KOPT-K1 (cell line): ENCODE results near the gene ZMYND8.
"Not testable (repeated sequence)": the region's sequence is repeated elsewhere in the genome, so short reads cannot be mapped to it uniquely, and the experiment has no call there.

Experiments used
- H3K27ac ChIP-seq: fragments of 200-600 bp; sonication (generic); 2 replicates; pipeline ENCODE4 v1.5.1; 2016; ENCODE audit warnings: antibody characterized with exemption, mild to moderate bottlenecking, low read depth, low read length; ENCODE audit not compliant: poor library complexity, severe bottlenecking
- H3K36me3 ChIP-seq: fragments of 200-600 bp; sonication (generic); 2 replicates; pipeline ENCODE4 v1.5.1; 2017; ENCODE audit warnings: antibody characterized with exemption, mild to moderate bottlenecking, low read length, moderate library complexity; ENCODE audit not compliant: insufficient read depth
- H3K9me3 ChIP-seq: fragments of 200-600 bp; sonication (generic); 2 replicates; pipeline ENCODE4 v1.5.1; 2017; ENCODE audit warnings: antibody characterized with exemption, low read length, mild to moderate bottlenecking; ENCODE audit not compliant: insufficient read depth, poor library complexity, severe bottlenecking

The ZMYND8 gene

GRCh38 chr20:47212606-47213207 is 143.8 kb downstream of the ZMYND8 start:
- no peak overlapping the region for H3K27ac ChIP-seq
- H3K9me3 ChIP-seq, result no peaks in the 10 kb centered on the region
- H3K36me3 ChIP-seq, result peaks cover 86% of the 10 kb centered on the region

DNA sequence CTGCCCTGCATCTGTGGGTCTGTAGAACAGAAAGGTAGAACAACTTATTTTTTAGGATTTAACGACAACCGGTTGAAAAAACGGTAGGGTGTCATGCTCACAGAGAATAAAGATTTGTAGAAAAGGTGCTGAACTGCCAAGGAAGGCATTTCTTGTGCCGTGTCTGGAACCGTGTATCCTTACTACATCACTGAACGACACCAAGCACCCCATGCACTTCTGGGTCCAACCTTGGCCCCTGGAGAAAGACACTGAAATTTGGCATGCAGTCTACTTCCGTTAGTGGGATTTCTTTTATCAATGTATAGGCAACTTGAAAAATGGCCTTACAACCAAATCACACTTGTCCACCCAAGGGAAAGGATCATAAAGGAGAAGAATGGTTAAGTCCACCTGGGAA is 145.5 kb downstream of the ZMYND8 start:
- H3K27ac ChIP-seq, result no peak overlapping the region
- H3K9me3 ChIP-seq, result no peaks in the 10 kb centered on the region
- peaks cover 72% of the 10 kb centered on the region for H3K36me3 ChIP-seq

- H3K36me3 ChIP-seq, result peaks cover 66% of the 10 kb centered on the region
- H3K27ac ChIP-seq, result no peak overlapping the region
- no peaks in the 10 kb centered on the region for H3K9me3 ChIP-seq
These were observed 146.0 kb downstream of the ZMYND8 start for GRCh38 chr20:47210470-47210869.

DNA sequence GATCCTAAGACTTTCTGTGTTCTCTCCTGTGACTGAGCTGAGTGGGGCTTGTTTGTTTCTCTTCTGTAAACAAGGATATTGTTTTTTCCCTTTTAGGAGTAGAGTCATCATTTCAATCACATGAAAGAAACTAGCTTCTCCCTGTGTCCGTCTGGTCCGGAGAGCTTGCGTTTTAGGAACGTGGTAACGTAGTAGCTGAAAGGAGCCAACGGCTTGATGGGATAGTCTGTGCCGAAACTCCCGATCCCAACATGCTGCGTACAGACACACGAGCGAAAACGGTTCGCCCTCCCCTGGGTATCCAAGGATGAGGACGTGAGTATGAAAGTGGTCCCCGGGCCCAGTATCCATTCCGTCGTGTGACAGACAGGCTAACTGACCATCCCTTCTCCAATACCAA is 146.5 kb downstream of the ZMYND8 start:
- peaks cover 64% of the 10 kb centered on the region for H3K36me3 ChIP-seq
- no peak overlapping the region for H3K27ac ChIP-seq
- H3K9me3 ChIP-seq, result no peaks in the 10 kb centered on the region

DNA sequence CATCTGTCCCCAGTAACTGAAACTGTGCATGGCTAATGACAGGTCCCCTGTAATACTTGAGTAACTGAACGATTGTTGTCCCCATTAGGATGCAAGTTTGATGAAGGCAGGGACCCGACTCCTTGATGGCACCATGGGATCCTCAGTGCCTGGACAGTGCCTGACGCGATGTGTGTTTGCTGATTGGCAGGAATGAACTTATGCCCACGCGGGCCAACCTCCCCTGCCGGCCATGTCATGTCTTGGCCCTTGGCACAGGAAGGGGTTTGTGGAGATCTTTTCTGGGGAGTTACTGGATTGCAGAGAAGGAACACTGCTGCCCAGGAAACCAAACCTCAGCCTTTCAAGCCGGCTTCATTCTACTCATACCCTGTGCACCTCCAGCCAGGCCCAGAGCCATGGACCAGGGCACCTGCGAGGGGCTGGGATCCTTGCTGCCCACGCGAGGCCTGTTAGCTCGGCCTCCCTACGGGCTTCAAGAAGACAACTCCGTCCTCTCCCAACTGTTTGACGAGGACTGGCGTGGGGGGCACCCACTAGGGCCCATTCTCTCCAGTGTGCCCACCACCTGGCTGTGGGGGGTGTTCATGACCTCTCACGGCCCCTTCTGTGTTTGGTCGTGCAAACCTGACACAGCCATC is 147.8 kb downstream of the ZMYND8 start:
- peaks cover 53% of the 10 kb centered on the region for H3K36me3 ChIP-seq
- H3K27ac ChIP-seq, result no peak overlapping the region

GRCh38 chr20:47206962-47207641 is 149.4 kb downstream of the ZMYND8 start:
- peaks cover 38% of the 10 kb centered on the region for H3K36me3 ChIP-seq
- no peaks in the 10 kb centered on the region for H3K9me3 ChIP-seq
- no peak overlapping the region for H3K27ac ChIP-seq

More for the DNA sequence above, 147.8 kb downstream of the ZMYND8 start:
- no peaks in the 10 kb centered on the region for H3K9me3 ChIP-seq

DNA sequence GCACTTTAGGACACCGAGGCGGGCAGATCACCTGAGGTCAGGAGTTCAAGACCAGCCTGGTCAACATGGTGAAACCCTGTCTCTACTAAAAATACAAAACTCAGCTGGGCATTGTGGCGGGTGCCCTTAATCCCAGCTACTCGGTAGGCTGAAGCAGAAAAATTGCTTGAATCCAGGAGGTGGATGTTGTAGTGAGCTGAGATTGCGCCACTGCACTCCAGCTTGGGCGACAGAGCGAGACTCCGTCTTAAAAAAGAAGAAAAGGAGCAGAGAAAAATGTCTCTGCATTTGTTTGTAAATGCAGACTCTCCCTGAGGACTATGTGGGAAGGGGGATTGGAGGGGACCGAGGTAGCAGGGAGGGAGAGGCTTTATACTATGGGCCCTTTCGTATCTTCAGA is 149.9 kb downstream of the ZMYND8 start:
- not testable (repeated sequence) for H3K9me3 ChIP-seq, H3K27ac ChIP-seq
- H3K36me3 ChIP-seq, result peaks cover 32% of the 10 kb centered on the region

DNA sequence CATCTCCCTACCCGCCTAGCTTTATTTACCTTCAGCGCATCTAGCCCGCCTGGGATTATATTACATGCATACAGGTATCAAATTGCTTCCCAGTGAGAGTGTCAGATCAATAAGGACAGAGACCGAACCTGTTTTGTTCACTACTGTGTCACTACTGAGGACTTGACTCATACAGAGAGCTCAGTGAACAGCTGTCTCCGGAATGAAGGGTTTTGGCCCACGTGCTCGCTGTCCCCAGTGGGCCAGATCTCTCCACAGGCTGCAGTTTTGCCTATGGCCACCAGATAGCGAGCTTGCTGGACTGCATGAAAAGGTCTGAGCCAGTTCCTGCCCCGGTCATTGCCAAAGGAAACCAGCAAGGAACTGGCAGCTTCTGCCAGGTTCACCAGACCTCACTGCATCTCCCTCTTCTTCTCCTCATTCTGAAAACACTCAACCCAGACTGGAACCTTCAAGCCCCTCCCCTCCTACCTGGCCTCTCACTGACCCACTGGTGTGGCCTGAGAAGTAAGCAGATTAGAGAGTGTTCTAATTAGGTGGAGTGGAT is 150.8 kb downstream of the ZMYND8 start:
- no peaks in the 10 kb centered on the region for H3K9me3 ChIP-seq
- H3K36me3 ChIP-seq, result peaks cover 23% of the 10 kb centered on the region
- H3K27ac ChIP-seq, result no peak overlapping the region

GRCh38 chr20:47204850-47205122 is 151.7 kb downstream of the ZMYND8 start:
- not testable (repeated sequence) for H3K27ac ChIP-seq, H3K9me3 ChIP-seq
- H3K36me3 ChIP-seq, result peaks cover 16% of the 10 kb centered on the region

DNA sequence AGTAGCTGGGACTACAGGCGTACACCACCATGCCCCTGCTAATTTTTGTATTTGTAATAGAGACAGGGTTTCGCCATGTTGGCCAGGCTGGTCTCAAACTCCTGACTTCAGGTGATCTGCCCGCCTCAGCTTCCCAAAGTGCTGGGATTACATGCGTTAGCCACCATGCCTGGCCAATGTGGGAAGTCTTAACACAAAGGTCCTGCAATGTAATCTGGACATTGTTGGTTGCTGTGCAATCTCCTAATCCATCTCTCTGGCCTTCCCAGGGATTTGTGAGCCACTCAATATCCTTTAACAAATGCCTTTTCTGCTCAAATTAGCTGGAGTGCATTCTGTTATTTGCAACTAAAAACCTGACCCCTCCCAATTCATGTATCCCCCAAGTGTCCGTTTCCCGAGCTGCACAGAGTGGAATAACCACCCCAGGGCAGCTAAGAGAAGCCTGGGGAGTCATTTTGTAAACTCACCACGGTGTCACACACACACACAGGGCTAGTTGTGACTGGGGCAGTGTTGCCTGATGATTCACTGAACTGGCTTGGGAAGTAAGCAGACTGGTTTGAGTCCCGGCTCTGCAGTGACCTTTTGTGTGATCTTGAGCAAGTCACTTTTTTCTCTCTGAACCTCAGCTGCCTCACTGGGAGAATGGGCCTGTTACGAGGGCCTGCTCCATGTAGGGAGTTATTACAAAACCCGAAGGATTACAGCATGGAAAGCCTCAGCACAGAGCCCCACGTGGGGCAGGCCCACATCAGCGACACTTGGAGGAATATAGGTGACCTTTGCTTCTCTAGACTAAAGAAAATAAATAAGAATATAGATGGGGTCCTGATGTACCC is 152.3 kb downstream of the ZMYND8 start:
- H3K9me3 ChIP-seq, result no peaks in the 10 kb centered on the region
- no peak overlapping the region for H3K27ac ChIP-seq
- H3K36me3 ChIP-seq, result peaks cover 10% of the 10 kb centered on the region; the same call in 1 of the 2 replicates

GRCh38 chr20:47202733-47203667 is 153.5 kb downstream of the ZMYND8 start:
- Histone ChIP-seq H3K27ac (no peak overlapping the region), H3K36me3 (no peaks in the 10 kb centered on the region), H3K9me3 (no peaks in the 10 kb centered on the region)

DNA sequence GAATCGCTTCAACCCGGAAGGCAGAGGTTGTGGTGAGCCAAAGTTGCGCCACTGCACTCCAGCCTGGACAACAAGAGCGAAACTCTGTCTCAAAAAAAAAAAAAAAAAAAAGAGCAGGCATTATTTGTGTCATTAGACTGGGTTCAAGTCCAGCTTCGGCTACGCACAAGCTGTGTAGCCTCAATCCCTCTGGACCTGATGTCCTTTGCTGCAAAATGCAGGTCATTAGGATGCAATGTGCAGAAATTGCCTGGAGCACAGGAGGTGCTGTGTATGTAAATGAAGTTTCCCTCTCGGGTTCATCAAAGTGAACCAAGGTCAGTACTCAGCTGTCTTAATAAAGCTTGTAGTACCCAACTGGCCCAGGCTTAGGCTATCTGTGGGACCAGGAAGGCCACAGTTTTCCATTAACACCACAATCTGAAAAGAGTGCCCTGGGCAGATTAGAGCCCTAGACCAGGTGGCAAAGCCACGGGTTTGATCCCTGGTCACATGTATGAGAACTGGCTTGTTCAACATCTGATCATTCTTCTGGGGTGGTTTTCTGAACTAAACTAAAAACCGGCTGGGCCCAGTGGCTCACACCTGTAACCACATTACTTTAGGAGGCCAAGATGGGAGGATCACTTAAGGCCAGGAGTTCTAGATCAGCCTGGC is 155.3 kb downstream of the ZMYND8 start:
- no peaks in the 10 kb centered on the region for H3K36me3 ChIP-seq
- H3K9me3 ChIP-seq, result no peaks in the 10 kb centered on the region
- no peak overlapping the region for H3K27ac ChIP-seq

GRCh38 chr20:47198996-47199552 is 157.4 kb downstream of the ZMYND8 start:
- H3K9me3 ChIP-seq, result no peaks in the 10 kb centered on the region
- no peak overlapping the region for H3K27ac ChIP-seq
- H3K36me3 ChIP-seq, result no peaks in the 10 kb centered on the region
